NCI-H2107 treated with DMSO at 0.1 percent for 48 hours (cell line): ENCODE data around the gene WNT3A.

ENCODE experiments used
- DNase-seq: peaks from one replicate; lab custom pipeline; 2025; ENCODE audit not compliant: unreplicated experiment; lab: John Stamatoyannopoulos, UW

The WNT3A gene

GRCh38 chr1:228030451-228031201 is 23.8 kb downstream of the WNT3A start:
- DNase-seq: no peak

GRCh38 chr1:228031276-228031995 is 24.6 kb downstream of the WNT3A start:
- no peak for DNase-seq

GRCh38 chr1:228032041-228032440 is 25.2 kb downstream of the WNT3A start:
- no peak for DNase-seq

DNA sequence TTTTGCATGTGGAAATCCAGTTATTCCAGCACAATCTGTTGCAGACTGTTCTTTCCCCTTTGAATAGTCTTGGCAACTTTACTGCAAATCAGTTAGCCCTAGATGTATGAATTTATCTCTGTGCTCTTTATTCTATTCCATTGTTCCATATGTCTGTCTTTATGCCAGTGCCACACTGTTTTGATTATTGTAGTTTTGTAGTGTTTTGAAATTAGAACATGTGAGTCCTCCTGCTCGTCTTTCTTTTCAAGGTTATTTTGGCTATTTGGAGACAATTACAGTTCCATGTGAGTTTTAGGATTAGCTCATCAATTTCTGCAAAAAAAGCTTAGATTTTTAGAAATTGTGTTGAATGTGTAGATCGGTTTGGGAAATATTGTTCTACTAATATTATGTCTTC is 26.6 kb downstream of the WNT3A start:
- DNase-seq: no peak

DNA sequence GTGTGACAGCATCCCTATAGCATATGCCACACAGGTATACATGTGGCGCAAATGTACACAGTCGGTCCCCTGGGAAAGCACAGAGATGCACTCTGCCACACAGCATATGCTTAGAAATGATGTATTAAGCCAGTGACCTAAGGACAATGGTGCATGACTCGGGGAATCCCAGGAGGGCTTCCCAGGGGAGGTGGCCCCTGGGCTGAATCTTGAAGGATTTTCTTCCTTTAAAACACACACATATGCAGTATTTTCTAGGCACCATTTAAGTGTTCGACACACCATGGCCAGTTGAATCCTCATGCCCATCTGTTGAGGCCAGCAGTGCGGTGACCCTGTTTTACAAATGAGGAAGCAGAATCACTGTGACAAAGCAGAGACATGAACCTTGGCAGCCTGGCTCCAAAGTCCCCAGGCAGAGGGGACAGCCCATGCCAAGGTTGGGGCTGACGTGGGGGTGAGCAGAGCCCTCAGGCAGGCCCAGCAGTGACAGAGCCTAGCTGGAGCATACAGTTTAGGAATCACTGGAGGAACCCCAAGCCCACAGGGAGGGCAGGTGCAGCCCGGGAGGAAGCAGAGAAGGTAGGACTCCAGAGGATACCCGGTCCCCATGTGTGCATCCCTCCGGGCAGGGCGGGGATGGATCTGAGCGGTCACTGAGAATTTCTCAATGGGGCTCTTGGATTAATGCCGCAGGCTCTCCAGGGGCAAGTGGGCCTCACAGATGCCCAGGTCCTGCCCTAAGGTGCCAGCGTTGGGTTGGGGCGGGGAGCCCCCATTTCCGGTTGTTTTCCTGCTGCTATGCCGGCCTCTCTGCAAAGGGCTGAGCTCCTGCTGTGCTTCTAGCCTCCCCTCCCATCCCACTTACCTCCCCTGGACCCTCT is 28.4 kb downstream of the WNT3A start:
- no peak for DNase-seq

- DNase-seq: no peak
Measured at GRCh38 chr1:228035844-228036243, 29.0 kb downstream of the WNT3A start.

- no peak for DNase-seq
Measured at GRCh38 chr1:228036701-228037231, 30.0 kb downstream of the WNT3A start.

GRCh38 chr1:228037401-228038386 is 30.9 kb downstream of the WNT3A start:
- no peak for DNase-seq

GRCh38 chr1:228038387-228039005 is 31.7 kb downstream of the WNT3A start:
- DNase-seq: no peak

DNA sequence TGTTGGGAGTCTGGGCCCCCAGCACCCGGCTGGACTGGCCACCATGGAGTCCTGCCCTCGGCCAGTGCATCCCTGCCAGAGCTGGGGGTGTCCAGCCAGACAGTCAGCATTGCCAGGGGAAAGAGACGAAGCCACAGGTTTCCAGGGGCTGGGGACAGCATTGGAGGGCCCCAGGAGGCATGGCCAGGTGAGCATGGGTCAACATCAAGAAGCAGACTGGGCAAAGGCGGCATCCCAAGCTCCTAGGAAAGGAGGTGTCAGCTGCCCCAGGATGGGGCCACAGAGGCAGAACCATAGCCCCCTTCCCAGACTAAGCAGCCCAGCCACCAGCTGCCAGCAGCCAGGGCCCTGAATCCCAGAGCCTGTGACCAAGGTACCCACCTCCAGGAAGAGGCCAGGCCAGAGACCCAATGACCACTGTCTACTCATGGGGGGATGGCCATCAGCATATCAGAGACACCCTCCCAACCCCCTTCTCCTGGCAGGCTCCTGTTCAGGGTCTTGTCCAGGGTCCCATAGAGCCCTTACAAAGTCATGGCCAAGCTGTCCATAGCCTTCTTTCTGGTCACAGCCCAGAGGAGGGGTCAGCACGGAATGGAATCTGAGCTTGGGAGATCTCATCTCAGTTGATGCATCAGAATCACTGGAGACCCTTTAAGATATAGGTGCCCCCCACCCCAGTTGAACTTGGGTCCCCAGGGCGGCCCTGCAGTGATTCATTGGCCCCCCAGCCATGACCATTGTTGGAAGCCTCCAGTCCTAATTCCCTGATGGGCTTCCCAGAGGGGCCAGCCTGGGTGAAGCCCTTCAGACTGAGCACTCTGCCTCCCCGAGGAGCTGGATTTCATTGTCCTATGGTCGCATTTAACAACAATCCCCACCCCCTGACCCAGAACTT is 32.5 kb downstream of the WNT3A start:
- DNase-seq: no peak

GRCh38 chr1:228039986-228040385 is 33.2 kb downstream of the WNT3A start:
- DNase-seq: no peak

- DNase-seq: no peak
Measured at GRCh38 chr1:228041316-228041715, 34.5 kb downstream of the WNT3A start.

GRCh38 chr1:228042508-228042907 is 35.7 kb downstream of the WNT3A start:
- DNase-seq: no peak

DNA sequence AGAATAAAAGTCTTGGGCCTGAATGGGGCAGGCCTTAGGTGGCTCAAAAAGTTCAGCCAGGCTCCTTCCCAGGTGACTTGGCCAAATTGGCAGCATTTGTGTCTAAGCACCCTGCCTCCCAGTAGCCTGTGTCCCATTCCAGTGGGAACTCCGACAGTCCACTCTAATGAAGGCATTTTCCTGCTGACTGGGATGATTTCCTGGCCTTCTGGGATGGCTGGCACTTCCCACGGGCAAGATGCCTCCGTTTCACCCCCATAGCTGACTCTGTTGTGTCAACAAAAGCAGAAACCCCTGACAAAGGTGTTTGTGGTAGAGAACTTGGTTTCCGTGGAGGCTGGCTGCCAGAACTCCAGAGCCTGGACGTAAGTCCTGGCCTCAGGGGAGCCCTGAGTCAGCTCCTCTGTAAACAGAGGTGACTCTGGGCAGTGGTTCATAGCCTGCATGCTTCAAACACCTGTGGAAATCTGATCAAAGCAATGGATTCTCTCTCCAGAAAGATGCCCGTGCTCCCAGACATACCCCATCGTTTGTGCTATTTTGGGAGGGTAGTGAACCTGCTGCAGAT is 36.6 kb downstream of the WNT3A start:
- no peak for DNase-seq

- no peak for DNase-seq
Measured at GRCh38 chr1:228044961-228045360, 38.2 kb downstream of the WNT3A start.

GRCh38 chr1:228045405-228045804 is 38.6 kb downstream of the WNT3A start:
- DNase-seq: no peak

DNA sequence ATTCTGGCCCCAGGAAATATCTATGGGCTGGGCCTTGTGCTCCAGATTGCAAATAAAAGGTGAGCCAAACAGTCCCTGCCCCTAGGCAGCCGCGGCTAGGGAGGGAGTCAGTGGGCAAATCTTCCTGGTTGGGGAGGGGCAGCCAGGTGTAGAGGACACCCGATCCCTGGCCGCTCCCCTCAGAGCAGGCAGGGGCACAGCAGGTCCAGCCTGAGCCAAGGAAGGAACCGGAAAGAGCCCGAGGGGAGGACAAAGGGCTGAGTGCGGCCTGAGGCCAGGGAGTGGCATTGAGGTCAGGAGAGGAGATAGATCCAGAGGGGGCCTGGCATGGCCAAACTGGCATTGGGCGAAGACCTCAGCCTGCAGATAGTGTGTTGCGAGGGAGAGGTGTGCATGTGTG is 39.1 kb downstream of the WNT3A start:
- DNase-seq: no peak

GRCh38 chr1:228046421-228047182 is 39.8 kb downstream of the WNT3A start:
- DNase-seq: no peak
